ENCODE results near the gene PHLDB1. TPM values are rescaled to one million over a fixed set of nuclear protein-coding genes. Genes with fewer than 3 reads are reported as not detected.

The PHLDB1 gene
- polyA plus RNA-seq, 1 donor (not counting 4 experiments of a cell fraction or from before 2014, with no cell fraction given): 35.0 TPM

DNA sequence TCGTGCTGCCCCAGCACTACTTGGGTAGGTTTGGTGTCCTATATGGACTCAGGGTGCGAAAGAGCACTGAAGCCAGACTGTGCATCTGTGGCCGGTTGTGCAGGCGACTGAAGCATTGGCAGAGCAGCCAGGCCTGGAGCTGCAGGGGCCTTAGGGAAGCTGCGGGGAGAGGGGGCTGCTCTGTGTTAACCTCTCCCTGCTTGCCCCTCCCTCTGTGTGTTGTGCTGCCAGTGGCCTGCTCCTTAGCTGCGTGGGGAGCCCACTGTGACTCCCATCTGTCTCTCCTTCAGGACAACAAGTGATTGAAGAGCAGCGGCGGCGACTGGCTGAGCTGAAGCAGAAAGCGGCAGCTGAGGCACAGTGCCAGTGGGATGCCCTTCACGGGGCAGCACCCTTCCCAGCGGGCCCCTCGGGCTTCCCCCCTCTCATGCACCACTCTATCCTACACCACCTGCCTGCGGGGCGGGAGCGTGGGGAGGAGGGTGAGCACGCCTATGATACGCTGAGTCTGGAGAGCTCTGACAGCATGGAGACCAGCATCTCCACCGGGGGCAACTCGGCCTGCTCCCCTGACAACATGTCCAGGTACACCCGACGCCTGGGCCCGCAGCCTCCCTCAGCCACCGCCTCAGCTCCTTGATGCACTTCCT, 37.8 kb downstream of the PHLDB1 start:
- no peak overlapping the region for H3K9ac ChIP-seq (ENCODE audit: control insufficient read depth, extremely low read depth, insufficient read depth, low read length)
- H3K79me2 ChIP-seq (ENCODE audit: control insufficient read depth, insufficient read depth, low read length): no peaks in the 10 kb centered on the region
- H3K4me3 ChIP-seq (ENCODE audit: control insufficient read depth in 2 of 3, extremely low read depth in 1 of 3, insufficient read depth in 2 of 3, low read depth in 1 of 3, low read length in 3 of 3): no peak overlapping the region
- H3K9me3 ChIP-seq (ENCODE audit: control insufficient read depth, low read depth, low read length): no peaks in the 10 kb centered on the region
- no peak for DNase-seq (ENCODE audit: low read depth, low spot score)
- H3K9me1 ChIP-seq (ENCODE audit: control insufficient read depth, extremely low read depth, insufficient read depth, low read length): peaks cover 3% of the 10 kb centered on the region
- TF ChIP-seq, protein P1, sequence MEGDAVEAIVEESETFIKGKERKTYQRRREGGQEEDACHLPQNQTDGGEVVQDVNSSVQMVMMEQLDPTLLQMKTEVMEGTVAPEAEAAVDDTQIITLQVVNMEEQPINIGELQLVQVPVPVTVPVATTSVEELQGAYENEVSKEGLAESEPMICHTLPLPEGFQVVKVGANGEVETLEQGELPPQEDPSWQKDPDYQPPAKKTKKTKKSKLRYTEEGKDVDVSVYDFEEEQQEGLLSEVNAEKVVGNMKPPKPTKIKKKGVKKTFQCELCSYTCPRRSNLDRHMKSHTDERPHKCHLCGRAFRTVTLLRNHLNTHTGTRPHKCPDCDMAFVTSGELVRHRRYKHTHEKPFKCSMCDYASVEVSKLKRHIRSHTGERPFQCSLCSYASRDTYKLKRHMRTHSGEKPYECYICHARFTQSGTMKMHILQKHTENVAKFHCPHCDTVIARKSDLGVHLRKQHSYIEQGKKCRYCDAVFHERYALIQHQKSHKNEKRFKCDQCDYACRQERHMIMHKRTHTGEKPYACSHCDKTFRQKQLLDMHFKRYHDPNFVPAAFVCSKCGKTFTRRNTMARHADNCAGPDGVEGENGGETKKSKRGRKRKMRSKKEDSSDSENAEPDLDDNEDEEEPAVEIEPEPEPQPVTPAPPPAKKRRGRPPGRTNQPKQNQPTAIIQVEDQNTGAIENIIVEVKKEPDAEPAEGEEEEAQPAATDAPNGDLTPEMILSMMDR (optimal IDR thresholded peaks at IDR 0.05 in 1 of 3, IDR thresholded peaks at IDR 0.05 in 1 of 3, conservative IDR thresholded peaks at IDR 0.05 in 1 of 3; ENCODE audit: extremely low read depth in 1 of 3, insufficient read depth in 2 of 3, low read length in 3 of 3): no peak
- no peak for TF ChIP-seq EZH2 (IDR thresholded peaks at IDR 0.05; ENCODE audit: low read length)
- no peak overlapping the region for H3K27ac ChIP-seq (ENCODE audit: control insufficient read depth, insufficient read depth, low read length)
- peaks cover 13% of the 10 kb centered on the region for H3K4me1 ChIP-seq (ENCODE audit: control insufficient read depth, extremely low read depth, insufficient read depth, low read length)
- no peaks in the 10 kb centered on the region for H4K20me1 ChIP-seq (ENCODE audit: control insufficient read depth, extremely low read depth, insufficient read depth, low read length)
- FAIRE-seq: no peak
- no peaks in the 10 kb centered on the region for H3K27me3 ChIP-seq (ENCODE audit: control insufficient read depth, extremely low read depth, insufficient read depth, low read length)
- peaks cover 37 to 40% of the 10 kb centered on the region in 2 experiments for H3K36me3 ChIP-seq (ENCODE audit: control insufficient read depth in 2 of 2, extremely low read depth in 1 of 2, insufficient read depth in 2 of 2, low read length in 2 of 2)
- no peak overlapping the region for H2AFZ ChIP-seq (ENCODE audit: control insufficient read depth, low read length)
- dilution Hi-C loops (cut with MboI; ENCODE audit: extremely low pct_ligation_motif_present, low sequenced_read_pairs): no loop called here
- no peak overlapping the region for H3K4me2 ChIP-seq (ENCODE audit: control insufficient read depth, extremely low read depth, insufficient read depth, low read depth, low read length)

DNA sequence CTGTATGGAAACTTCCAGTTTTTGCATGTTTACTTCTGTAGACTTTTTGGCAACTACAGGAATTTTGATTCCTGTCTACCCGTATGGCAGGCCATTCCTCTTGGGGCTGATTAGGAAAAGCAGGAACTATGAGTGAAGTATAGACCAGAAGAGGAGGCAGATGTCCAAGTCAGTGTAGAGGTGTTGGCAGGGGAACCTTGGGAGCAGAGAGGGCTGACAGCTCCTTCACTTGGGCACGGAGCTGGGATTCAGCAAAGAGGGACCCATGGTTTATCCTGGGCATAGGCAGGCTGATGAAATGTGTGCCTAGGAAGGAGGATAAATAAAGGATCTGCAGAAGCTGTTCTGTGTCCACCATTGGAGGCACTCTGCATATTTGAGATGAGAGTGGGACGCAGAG, 39.0 kb downstream of the PHLDB1 start:
- no peak overlapping the region for H2AFZ ChIP-seq (ENCODE audit: control insufficient read depth, low read length)
- peaks cover 3% of the 10 kb centered on the region for H3K9me1 ChIP-seq (ENCODE audit: control insufficient read depth, extremely low read depth, insufficient read depth, low read length)
- DNase-seq (ENCODE audit: low read depth, low spot score) (no peak), FAIRE-seq (no peak)
- H3K4me2 ChIP-seq (ENCODE audit: control insufficient read depth, extremely low read depth, insufficient read depth, low read depth, low read length): no peak overlapping the region
- no peak overlapping the region for H3K27ac ChIP-seq (ENCODE audit: control insufficient read depth, insufficient read depth, low read length)
- dilution Hi-C loops (cut with MboI; ENCODE audit: extremely low pct_ligation_motif_present, low sequenced_read_pairs): no loop called here
- no peaks in the 10 kb centered on the region for H3K79me2 ChIP-seq (ENCODE audit: control insufficient read depth, insufficient read depth, low read length)
- H3K9ac ChIP-seq (ENCODE audit: control insufficient read depth, extremely low read depth, insufficient read depth, low read length): no peak overlapping the region
- H3K36me3 ChIP-seq (ENCODE audit: control insufficient read depth in 2 of 2, extremely low read depth in 1 of 2, insufficient read depth in 2 of 2, low read length in 2 of 2): peaks cover 40 to 48% of the 10 kb centered on the region in 2 experiments
- H3K4me1 ChIP-seq (ENCODE audit: control insufficient read depth, extremely low read depth, insufficient read depth, low read length): peaks cover 6% of the 10 kb centered on the region
- H3K4me3 ChIP-seq (ENCODE audit: control insufficient read depth in 2 of 3, extremely low read depth in 1 of 3, insufficient read depth in 2 of 3, low read depth in 1 of 3, low read length in 3 of 3): no peak overlapping the region
- TF ChIP-seq, protein P1 (optimal IDR thresholded peaks at IDR 0.05 in 1 of 3, IDR thresholded peaks at IDR 0.05 in 1 of 3, conservative IDR thresholded peaks at IDR 0.05 in 1 of 3; ENCODE audit: extremely low read depth in 1 of 3, insufficient read depth in 2 of 3, low read length in 3 of 3): no peak
- TF ChIP-seq EZH2 (IDR thresholded peaks at IDR 0.05; ENCODE audit: low read length): no peak
- no peaks in the 10 kb centered on the region for H4K20me1 ChIP-seq (ENCODE audit: control insufficient read depth, extremely low read depth, insufficient read depth, low read length)
- no peaks in the 10 kb centered on the region for H3K27me3 ChIP-seq (ENCODE audit: control insufficient read depth, extremely low read depth, insufficient read depth, low read length)
- no peaks in the 10 kb centered on the region for H3K9me3 ChIP-seq (ENCODE audit: control insufficient read depth, low read depth, low read length)

Data from keratinocyte (primary cell).